Astrocyte (in vitro differentiated cells and primary cell): ENCODE measurements around the gene POU2F2. TPM values are rescaled to one million over a fixed set of nuclear protein-coding genes. Genes with fewer than 3 reads are reported as not detected.
A peak's percentile ranks its signal among the peaks of the same experiment; 100 is the strongest.

Source experiments
- DNase-seq: peaks from one replicate; pipeline ENCODE4 v3.0.0-alpha.2; 2010; ENCODE audit warnings: low read depth
- FAIRE-seq: peaks from 2 replicates; lab custom pipeline; 2011; peaks lifted over from hg19 to GRCh38; lab: Jason Lieb, UNC
- H2AFZ ChIP-seq: 2 replicates; pipeline ENCODE4 v1.6.0; 2012; ENCODE audit warnings: low read depth, low read length, inconsistent platforms
- H3K27ac ChIP-seq: 2 replicates; pipeline ENCODE4 v1.5.1; 2011; ENCODE audit warnings: low read depth, low read length, inconsistent platforms
- H3K27me3 ChIP-seq: 2 replicates; pipeline ENCODE4 v1.6.0; 2011; ENCODE audit warnings: low read length, inconsistent platforms; ENCODE audit not compliant: insufficient read depth
- H3K36me3 ChIP-seq: 2 replicates; pipeline ENCODE4 v1.5.1; 2011; ENCODE audit warnings: low read length, inconsistent platforms; ENCODE audit not compliant: insufficient read depth
- H3K4me1 ChIP-seq: 2 replicates; pipeline ENCODE4 v1.5.1; 2011; ENCODE audit warnings: low read length, inconsistent platforms; ENCODE audit not compliant: insufficient read depth
- H3K4me2 ChIP-seq: 2 replicates; pipeline ENCODE4 v1.6.0; 2012; ENCODE audit warnings: low read length, inconsistent platforms
- H3K4me3 ChIP-seq: 2 replicates; pipeline ENCODE4 v1.5.1; 2011; ENCODE audit warnings: low read depth, mild to moderate bottlenecking, low read length, inconsistent platforms; ENCODE audit not compliant: insufficient read depth
- H3K79me2 ChIP-seq: 2 replicates; pipeline ENCODE4 v1.6.0; 2012; ENCODE audit warnings: mild to moderate bottlenecking, low read length, inconsistent platforms; ENCODE audit not compliant: insufficient read depth
- H3K9ac ChIP-seq: 2 replicates; pipeline ENCODE4 v1.6.0; 2012; ENCODE audit warnings: mild to moderate bottlenecking, low read length, inconsistent platforms
- H3K9me3 ChIP-seq: 2 replicates; pipeline ENCODE4 v1.5.1; 2012; ENCODE audit warnings: low read depth, mild to moderate bottlenecking, low read length, inconsistent platforms; ENCODE audit not compliant: insufficient read depth
- H4K20me1 ChIP-seq: 2 replicates; pipeline ENCODE4 v1.6.0; 2012; ENCODE audit warnings: low read length, inconsistent platforms; ENCODE audit not compliant: insufficient read depth
- H3K27ac Mint-ChIP-seq: one replicate; pipeline ENCODE4 v1.8.0; 2021; ENCODE audit warnings: mild to moderate bottlenecking, mixed read lengths; ENCODE audit not compliant: unreplicated experiment
- H3K27me3 Mint-ChIP-seq: one replicate; pipeline ENCODE4 v1.8.0; 2021; ENCODE audit warnings: low read depth, mixed read lengths; ENCODE audit not compliant: unreplicated experiment
- H3K36me3 Mint-ChIP-seq: one replicate; pipeline ENCODE4 v1.8.0; 2021; ENCODE audit warnings: low read depth, mixed read lengths; ENCODE audit not compliant: unreplicated experiment
- H3K4me1 Mint-ChIP-seq: one replicate; pipeline ENCODE4 v1.8.0; 2021; ENCODE audit warnings: low read depth, mixed read lengths; ENCODE audit not compliant: unreplicated experiment
- H3K4me3 Mint-ChIP-seq: one replicate; pipeline ENCODE4 v1.8.0; 2021; ENCODE audit warnings: mild to moderate bottlenecking, moderate library complexity, mixed read lengths; ENCODE audit not compliant: unreplicated experiment
- H3K9me3 Mint-ChIP-seq: one replicate; pipeline ENCODE4 v1.8.0; 2021; ENCODE audit warnings: mild to moderate bottlenecking, mixed read lengths; ENCODE audit not compliant: unreplicated experiment
- EZH2 ChIP-seq: IDR thresholded peaks from 2 replicates; pipeline ENCODE4 v1.6.1; 2012; ENCODE audit warnings: mild to moderate bottlenecking, low read length, inconsistent platforms; ENCODE audit not compliant: insufficient read depth
- total RNA-seq: library from RNA; stranded (reverse); gene quantifications from 2 replicates; pipeline ENCODE4 v1.2.1, GENCODE V29; 2021
- TF ChIP-seq, protein P1 (sequence below): IDR thresholded peaks from 2 replicates; pipeline ENCODE4 v1.5.1; 2011; ENCODE audit warnings: low read depth, mild to moderate bottlenecking, inconsistent platforms, low read length, moderate library complexity; ENCODE audit not compliant: insufficient read depth

The POU2F2 gene
- total RNA-seq, 1 donor from 2014 or later, result 8.3 TPM

DNA sequence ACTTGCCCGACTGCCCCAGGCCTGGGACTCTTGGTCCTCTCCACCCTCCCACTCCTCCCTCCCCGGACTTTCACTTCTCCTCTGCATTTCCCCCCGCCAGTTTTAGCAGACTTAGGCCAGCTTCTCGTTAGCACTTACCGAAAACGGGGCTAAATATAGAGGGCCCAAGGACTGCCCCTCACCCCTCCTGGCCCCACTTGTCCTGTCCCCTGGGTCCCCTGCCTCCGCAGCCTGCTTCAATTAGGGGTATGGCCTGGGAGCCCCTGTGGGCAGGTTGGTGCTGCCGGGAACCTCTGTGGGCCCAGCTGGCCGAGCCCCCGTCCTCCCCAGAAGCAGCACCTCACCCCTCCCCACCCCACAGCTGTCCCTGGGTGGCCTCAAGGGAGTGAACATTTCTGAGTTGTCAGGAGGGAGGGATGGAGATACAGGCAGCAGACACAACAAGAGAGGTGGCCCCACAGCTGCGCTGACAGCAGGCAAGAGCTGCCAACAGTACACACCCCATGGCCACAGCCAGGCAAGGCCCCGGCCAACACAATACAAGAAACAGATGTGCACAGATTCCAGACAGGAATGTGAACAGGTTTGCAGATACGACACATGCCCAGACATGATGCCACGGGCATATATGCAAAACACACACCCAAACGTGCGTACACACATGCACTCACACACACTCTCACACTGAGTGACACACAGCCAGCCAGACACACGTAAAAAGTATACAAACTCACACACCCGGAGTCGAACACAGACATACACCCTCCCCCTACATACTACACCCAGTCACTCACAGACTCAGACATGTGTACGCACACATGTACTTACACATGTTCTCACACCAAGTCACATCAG, 2.6 kb downstream of the POU2F2 start:
- H3K4me1 Mint-ChIP-seq, result peaks cover 15% of the 10 kb centered on the region
- no peak overlapping the region for H3K4me3 Mint-ChIP-seq
- peaks cover 10% of the 10 kb centered on the region for H3K27me3 Mint-ChIP-seq
- peaks cover 2% of the 10 kb centered on the region for H3K36me3 Mint-ChIP-seq
- Histone ChIP-seq H3K4me3 (no peak overlapping the region), H3K9me3 (no peaks in the 10 kb centered on the region), H3K36me3 (no peaks in the 10 kb centered on the region), H3K79me2 (no peaks in the 10 kb centered on the region), H4K20me1 (no peaks in the 10 kb centered on the region), H2AFZ (no peak overlapping the region), H3K27ac (no peak overlapping the region), H3K9ac (no peak overlapping the region), H3K4me1 (peaks cover 22% of the 10 kb centered on the region), H3K27me3 (no peaks in the 10 kb centered on the region), H3K4me2 (peak overlapping the region; percentile 18)
- DNase-seq (no peak), FAIRE-seq (peak; percentile 9)
- no peak for TF ChIP-seq EZH2
- TF ChIP-seq, protein P1, sequence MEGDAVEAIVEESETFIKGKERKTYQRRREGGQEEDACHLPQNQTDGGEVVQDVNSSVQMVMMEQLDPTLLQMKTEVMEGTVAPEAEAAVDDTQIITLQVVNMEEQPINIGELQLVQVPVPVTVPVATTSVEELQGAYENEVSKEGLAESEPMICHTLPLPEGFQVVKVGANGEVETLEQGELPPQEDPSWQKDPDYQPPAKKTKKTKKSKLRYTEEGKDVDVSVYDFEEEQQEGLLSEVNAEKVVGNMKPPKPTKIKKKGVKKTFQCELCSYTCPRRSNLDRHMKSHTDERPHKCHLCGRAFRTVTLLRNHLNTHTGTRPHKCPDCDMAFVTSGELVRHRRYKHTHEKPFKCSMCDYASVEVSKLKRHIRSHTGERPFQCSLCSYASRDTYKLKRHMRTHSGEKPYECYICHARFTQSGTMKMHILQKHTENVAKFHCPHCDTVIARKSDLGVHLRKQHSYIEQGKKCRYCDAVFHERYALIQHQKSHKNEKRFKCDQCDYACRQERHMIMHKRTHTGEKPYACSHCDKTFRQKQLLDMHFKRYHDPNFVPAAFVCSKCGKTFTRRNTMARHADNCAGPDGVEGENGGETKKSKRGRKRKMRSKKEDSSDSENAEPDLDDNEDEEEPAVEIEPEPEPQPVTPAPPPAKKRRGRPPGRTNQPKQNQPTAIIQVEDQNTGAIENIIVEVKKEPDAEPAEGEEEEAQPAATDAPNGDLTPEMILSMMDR, result no peak
- H3K27ac Mint-ChIP-seq, result no peak overlapping the region
- H3K9me3 Mint-ChIP-seq, result peaks cover 1% of the 10 kb centered on the region

DNA sequence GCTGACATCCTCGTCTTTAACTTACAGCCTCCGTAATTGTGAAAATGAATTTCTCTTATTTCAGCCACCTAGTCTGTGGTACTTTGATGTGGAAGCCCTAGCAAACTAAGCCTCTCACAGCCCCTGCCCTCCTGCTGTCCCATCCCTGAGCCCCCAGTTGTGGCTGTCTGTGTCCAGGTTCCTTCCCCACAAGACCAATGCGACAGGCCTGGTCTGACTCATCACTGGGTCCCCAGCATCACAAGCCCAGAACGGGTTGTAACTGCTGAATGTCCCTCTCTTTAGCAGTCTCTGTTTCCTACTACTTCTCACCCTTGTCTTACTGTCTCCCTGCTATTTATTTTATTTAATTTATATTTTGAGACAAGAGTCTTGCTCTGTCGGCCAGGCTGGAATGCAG, 5.7 kb downstream of the POU2F2 start:
- no peak overlapping the region for H3K27ac ChIP-seq
- Mint-ChIP-seq H3K4me3 (no peak overlapping the region), H3K27ac (no peak overlapping the region), H3K27me3 (peaks cover 3% of the 10 kb centered on the region), H3K4me1 (peaks cover 24% of the 10 kb centered on the region), H3K9me3 (peaks cover 5% of the 10 kb centered on the region), H3K36me3 (peaks cover 9% of the 10 kb centered on the region)
- no peak overlapping the region for H2AFZ ChIP-seq
- H3K27me3 ChIP-seq, result no peaks in the 10 kb centered on the region
- no peak for DNase-seq
- H3K4me2 ChIP-seq, result no peak overlapping the region
- no peak overlapping the region for H3K4me3 ChIP-seq
- H3K9ac ChIP-seq, result no peak overlapping the region
- TF ChIP-seq EZH2, result no peak
- TF ChIP-seq, protein P1, result no peak
- no peaks in the 10 kb centered on the region for H4K20me1 ChIP-seq
- no peak for FAIRE-seq
- no peaks in the 10 kb centered on the region for H3K36me3 ChIP-seq
- no peaks in the 10 kb centered on the region for H3K9me3 ChIP-seq
- no peaks in the 10 kb centered on the region for H3K79me2 ChIP-seq
- peaks cover 24% of the 10 kb centered on the region for H3K4me1 ChIP-seq

DNA sequence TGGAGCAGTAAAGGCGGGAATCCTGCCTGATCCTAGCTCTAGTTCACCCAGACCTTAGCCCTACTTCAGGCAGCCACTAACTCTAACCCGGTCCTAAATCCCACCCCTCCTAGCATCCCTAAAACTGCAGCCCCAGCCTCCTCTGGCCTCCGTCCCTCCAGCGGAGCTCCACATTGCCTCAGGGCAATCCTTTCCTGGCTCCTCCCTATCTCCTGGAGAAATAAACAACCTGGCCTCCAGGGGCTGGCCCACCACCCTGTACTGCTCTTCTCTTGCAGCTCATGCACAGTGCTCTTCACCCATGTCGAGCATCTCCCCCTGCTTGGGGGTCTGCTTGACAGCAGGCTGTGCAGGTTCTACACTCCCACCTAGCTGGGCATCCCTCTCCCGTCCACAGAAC, 6.7 kb downstream of the POU2F2 start:
- no peaks in the 10 kb centered on the region for H3K27me3 Mint-ChIP-seq
- peaks cover 31% of the 10 kb centered on the region for H3K4me1 Mint-ChIP-seq
- H3K27ac Mint-ChIP-seq, result no peak overlapping the region
- H3K4me3 ChIP-seq, result no peak overlapping the region
- H2AFZ ChIP-seq, result no peak overlapping the region
- FAIRE-seq, result no peak
- H3K9me3 ChIP-seq, result no peaks in the 10 kb centered on the region
- H4K20me1 ChIP-seq, result no peaks in the 10 kb centered on the region
- H3K9me3 Mint-ChIP-seq, result peaks cover 5% of the 10 kb centered on the region
- no peak overlapping the region for H3K9ac ChIP-seq
- no peak overlapping the region for H3K27ac ChIP-seq
- H3K4me1 ChIP-seq, result peaks cover 33% of the 10 kb centered on the region
- TF ChIP-seq, protein P1, result no peak
- no peak for TF ChIP-seq EZH2
- no peak overlapping the region for H3K4me2 ChIP-seq
- H3K4me3 Mint-ChIP-seq, result no peak overlapping the region
- H3K36me3 ChIP-seq, result no peaks in the 10 kb centered on the region
- peaks cover 9% of the 10 kb centered on the region for H3K36me3 Mint-ChIP-seq
- no peaks in the 10 kb centered on the region for H3K27me3 ChIP-seq
- no peaks in the 10 kb centered on the region for H3K79me2 ChIP-seq
- no peak for DNase-seq
